DMS114 treated with DMSO at 0.1 percent for 48 hours (cell line): ENCODE results near the gene RCAN1.
A peak's percentile ranks its signal among the peaks of the same experiment; 100 is the strongest.

Experiments used
- DNase-seq: peaks from one replicate; lab custom pipeline; 2025; ENCODE audit not compliant: unreplicated experiment; lab: John Stamatoyannopoulos, UW

RCAN1 gene

DNA sequence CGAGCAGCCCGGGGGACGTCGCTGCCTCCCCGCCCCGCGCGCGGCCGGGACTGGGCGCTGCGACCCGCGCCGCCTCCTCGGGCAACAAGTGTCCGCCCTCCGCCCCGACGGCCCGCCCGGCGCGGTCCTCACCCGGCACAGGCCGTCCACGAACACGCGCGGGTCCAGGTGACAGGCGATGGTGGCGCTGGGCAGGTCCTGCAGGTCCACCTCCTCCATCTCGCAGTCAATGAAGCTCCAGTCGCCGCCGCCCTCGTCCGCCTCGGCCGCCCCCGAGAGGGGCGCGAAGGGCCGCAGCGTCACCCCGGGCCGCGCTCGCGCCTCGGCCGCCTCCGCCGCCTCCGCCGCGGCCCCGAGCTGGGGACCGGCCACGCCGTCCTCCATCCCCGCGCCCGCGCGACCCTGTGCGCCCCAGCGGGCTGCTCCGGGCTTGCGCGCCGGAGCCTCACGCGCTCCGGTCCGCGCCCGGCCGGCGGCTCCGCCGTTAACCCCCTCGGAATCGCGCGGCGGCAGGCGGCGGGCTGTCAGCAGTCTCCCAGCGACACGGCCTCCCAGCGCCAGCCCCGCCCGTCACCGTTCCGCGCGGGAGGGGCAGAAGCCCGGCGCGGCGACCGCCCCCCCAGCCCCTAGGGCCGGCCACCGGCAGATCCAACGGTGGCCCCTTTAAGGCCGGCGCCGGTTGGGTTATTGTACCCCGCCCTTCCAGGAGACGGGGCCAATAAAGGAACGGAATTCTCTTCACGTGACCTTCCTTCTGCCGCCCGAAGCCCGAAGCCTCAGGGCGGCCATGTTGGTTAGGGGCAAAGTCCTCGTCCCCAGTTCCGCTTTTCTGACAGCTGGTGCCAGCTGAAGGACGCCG, at the start of gene RCAN1:
RCAN1 (minus strand) TSS at position 486 of the 859 bp plus-strand sequence; CDS start at position 384, 102 bp downstream.
- DNase-seq: peak; percentile 82

DNA sequence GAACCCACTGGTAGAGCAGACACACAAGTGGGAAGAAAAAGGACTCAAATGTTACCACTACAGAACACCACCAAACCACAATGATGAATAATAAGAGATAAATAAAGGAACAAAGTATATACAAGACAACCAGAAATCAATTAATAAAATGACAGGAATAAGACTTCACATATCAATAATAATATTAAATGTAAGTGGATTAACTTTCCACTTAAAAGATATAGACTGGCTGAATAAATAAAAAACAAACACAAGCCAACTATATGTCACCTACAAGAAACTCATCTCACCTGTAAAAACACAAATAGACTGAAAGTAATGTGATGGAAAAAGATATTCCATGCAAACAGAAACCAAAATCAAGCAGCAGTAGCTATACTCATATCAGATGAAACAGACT, 46.9 kb upstream of the RCAN1 start:
- no peak for DNase-seq

DNA sequence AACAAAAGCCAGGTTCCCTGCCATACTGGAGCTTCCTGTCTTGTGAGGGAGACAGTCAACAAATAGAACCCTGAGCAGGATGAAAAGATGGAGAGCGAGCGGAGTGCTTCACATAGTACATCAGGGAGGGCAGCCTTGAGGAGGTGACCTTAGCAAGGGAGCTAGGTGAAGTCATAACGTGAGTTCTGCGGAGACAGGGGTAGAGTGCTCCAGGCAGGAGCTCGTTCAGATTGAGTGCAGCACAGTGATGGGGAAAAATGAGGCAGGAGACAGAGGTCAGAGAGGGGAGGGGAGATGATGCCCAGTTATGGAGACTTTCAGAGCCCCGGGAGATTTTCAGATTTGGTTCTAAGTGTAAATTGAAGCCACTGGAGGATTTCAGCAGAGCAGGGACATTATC, 38.6 kb upstream of the RCAN1 start:
- no peak for DNase-seq

DNA sequence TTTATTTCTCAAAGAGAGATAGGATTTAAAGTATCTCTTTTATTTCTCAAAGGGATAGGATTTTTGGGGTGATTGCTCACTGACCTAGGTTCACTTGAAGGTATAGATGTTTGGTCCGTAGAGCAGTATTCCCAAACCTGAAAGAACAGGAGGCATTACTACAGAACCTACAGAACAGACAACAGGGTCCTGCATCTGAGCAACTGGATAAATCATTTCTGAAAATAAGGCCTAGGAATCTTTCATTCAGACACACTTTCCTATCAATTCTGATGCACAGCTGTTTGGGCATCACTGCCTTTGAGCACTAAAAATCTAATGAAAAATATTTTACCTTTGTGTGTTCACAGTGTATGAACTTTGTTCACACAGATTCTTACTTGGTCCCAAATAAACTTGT, 36.7 kb upstream of the RCAN1 start:
- DNase-seq: no peak

DNA sequence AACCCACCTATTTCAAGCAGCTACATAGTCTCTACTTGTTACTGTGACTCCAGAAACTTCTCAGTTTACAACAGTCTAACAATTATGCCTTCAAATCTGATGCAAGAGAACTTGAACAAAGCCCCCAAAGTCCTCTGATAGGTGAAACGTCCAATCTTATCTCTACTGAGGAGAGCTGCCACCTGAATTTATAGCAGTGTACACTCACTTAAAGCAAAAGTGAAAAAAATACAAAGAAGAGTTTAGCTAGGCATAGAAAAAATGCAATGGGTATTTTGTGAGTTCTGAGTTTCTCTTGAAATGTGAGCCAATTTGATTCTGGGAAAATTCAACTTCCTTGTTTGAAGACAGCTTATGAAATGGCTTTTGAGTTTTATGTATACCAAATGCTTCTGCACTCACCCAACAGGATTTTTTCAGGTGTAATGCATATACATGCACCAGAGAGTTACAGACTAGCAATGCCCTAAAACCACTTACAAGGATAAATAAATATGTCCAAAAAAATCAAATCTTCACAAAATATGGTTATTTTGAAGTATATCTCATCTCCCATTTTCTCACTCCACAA, 36.0 kb upstream of the RCAN1 start:
- no peak for DNase-seq

DNA sequence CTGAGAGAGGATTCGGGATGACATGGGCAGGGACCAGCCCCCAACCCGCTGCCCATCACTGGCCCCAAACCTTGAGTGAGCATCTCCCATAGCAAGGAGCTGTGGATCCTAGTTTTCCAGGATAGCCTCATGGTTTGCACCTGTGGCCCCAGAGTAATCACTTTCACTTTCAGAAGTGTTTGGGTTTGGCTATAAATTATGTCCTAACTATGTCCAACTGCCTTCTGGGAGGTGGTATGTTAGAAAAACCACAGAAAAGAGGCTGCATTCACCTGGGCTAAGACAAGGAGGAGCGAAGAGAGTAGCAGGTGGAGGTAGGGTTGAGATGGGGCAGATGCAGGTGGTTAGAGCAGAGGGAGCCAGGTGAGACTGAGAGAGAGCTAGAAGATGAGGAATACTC, 34.5 kb upstream of the RCAN1 start:
- no peak for DNase-seq

DNA sequence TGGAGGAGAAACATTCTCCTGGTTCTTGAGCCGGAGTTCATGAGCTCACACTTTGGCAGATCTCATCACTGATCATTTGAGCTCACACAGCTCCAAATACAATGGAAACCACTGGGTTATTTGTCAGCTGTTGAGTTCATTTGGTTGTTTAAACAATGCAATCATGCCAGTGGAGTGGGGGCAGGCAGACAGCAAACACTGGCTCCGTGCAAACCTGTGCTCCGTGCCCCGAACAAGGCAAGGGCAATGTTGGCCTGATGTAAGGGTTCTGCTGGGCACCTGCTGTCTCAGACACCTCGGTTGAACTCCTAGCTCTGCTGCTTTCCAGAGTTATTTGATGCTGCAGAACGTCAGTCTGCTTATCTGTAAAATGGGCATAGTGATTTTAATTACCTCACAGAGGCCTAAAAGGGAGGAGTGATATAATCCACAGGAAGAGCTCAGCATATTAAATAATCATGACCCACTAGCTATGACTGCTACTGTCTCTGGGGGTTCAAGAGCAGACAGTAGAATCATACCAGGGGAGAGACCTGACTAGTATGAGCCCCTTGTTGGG, 33.9 kb upstream of the RCAN1 start:
- no peak for DNase-seq

DNA sequence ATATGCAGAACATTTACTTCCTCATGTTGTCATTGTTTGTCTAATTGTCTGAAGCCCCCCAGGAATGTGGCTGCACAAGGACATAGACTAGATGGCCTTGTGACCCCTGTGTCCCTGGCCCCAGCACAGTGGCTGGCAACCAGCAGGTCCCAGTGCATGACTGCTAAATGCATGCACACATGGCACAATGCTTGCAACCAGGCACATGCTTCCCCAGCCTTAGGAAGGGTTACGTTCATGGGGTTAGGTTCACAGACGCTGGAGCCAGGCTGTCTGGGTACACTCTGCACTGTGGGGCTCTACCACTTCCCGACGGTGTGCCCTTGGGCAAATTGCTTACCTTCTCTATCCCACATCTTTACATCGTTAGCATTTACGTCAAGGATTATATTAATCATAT, 32.6 kb upstream of the RCAN1 start:
- no peak for DNase-seq

DNA sequence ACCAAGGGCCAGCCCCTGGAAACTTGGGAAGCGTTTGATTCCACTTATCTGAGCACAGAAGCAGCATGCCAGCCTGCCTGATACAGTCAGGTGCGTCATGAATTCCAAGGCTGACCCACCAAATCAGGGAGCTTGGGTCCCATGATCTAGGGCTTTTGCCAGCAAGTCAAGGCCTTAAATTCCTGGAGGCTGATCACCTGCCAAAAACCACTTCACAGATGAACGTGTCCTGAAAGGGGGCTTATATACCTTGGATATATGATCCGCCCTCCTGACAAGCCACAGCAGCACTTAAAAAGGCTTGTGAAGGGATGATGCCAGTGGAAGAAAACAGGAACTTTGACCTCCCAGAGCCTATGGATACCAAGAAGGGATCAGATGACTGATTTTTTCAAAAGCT, 29.9 kb upstream of the RCAN1 start:
- no peak for DNase-seq

DNA sequence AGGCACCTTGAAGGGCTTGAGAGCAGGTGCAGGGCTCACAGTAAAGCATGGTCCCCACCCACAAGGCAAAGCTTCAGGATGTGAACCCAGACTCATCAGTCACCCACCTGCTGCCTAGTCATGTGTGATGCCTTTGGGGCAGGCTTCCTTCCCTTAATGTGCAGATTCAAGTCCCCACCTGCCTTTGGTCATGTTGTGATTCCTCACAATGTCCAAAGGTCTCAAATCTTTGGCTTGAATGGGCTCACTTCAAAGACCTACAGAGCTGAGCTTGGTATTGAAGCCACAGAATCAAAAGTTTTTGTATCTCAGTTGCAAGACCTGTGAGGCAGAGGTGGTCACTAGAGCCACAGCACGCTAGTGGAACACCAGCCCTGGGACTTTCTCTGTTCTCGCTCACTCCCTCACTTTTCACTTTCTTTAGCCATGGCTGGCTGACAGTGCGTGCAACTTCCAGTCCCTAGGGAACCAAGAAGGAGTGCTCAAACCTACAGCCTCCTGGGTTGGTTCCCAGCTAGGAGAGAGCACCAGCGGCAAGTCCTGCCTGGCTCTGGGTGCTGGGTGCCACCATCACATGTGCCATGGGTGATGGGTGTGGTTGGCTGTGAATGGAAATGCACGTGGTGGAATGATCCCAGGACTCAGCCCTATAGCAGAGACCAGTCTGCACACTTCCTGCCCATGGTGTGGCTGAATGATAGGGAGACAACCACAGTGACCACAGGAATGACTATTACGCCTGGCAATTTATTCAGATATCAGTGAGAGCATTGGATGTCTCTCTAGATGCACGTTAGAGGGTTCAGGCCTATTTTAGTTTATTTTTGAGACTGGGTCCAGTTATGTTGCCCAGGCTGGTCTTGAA, 27.5 kb upstream of the RCAN1 start:
- DNase-seq: no peak

DNA sequence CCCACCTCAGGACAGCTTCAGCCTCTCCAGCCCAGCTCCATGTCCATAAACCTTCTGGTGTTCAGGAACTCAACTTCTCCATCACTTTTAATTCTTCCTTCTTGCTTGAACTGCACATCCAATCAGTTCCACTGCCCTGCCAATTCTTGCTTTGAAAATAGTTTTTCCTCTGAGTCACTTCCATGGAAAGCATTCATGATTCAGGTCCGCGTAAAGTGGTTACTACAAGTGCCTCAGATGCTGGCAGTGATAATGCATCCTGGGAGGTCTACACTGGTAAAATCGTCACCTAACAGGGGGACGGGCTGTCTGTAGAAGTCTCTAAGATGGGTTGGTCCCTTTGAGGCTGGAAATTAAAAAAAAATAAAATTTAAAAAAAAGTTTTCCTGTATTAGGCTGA, 25.9 kb upstream of the RCAN1 start:
- no peak for DNase-seq

DNA sequence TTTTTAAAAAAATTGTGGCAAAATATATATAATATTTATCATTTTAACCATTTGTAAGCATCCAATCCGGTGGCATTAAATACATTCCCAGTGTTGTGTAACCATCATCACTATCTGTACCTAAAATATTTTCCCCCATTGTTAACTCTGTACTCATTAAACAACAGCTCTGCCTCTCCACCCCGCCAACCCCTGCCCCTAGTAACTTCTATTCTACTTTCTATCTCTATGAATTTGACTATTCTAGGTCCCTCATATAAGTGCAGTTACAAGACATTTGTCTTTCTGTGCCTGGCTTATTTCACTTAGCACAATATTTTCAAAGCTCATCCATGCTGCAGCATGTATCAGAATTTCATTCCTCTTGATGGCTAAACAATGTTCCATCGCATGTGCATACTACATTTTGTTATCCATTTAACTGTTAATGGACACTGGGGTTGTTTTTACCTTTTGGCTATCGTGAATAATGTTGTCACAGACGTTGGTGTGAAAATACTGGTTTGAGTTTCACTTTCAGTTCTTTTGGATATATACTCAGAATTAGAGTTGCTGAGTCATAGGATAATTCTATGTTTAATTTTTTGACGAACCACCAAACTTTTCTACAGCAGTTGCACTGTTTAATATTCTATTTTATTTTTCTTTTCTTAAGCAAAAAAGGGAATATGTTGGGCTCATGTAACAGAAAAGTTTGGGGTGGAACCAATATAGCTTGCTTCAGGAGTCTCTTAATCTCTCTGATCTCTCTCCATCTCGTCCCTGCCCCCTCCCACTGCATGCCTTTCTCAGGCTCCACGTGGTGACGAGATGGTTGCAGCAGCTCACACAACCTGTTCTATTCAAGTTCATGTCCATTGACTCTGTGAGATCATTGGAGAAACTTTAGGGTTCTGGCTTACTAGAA, 25.2 kb upstream of the RCAN1 start:
- no peak for DNase-seq

DNA sequence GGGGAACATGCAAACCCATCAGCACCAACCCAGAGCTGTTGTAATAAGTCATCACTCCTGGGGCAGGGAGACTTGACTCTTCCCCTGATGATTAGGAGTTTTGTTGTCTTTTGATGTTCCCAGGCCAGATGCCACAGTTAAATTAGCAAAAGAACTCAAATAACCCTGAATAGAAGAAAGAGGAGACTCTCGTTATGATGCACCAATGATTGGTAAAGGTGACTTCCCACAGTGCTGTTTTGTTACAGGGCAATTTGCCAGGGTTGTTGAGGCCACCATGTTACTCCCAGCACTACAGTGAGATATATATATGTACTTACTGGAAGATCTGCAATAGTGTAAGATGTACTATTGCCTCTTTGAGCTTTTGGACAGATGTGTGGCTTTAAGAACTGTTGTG, 24.3 kb upstream of the RCAN1 start:
- DNase-seq: no peak

DNA sequence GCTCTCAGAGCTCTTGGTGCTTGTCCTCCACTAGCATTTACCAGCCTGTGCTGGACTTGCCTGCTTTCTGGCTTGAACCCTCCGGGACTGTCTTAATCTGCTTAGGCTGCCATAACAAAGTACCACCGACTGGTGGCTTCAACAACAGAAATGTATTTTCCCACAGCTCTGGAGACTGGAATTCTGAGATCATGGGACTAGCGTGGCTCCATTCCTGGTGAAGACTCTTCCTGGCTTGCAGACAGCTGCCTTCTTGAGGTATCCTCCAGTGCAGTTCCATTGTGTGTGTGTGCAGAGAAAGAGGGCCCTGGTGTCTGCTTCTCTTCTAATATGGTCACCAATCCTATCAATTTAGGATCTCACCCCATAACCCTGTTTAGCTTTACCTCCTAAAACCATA, 22.0 kb upstream of the RCAN1 start:
- DNase-seq: no peak

DNA sequence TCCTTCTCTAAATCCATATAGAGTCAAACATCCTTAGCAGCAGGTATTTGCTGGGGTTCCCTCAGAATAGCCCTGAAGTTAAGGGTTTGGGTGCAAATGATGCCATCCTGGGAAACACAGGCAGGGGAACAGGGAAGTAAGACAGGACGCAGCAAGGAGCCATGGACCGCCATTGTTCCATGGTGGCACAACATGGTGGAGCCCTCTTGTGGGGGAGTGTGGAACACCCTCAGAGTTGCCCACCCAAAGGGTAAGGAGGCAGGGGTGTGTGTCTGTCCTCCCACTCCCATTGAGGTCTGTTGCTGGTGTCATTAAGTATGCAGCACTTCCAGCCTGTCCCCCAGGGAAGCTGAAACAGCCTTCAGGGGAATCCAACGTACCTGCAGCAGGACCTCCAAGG, 20.4 kb upstream of the RCAN1 start:
- no peak for DNase-seq

DNA sequence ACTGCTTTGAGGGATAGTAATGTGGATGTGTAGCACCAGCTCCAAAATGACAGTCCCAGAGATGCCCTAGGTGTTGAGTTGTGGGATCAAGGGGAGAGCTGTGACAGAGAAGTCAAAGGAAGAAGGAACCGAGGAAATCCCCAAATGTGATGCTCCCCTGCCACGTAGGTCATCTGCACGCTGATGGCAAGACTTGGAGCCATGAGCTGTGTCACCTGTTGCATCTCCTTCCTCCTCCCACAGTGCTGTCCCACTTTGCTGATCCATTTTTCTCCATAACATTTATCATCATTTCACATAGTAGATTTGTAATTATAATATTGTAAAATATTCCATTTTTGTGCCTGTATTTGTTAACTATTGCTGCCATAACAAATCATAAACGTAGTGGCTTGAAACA, 17.6 kb upstream of the RCAN1 start:
- no peak for DNase-seq

DNA sequence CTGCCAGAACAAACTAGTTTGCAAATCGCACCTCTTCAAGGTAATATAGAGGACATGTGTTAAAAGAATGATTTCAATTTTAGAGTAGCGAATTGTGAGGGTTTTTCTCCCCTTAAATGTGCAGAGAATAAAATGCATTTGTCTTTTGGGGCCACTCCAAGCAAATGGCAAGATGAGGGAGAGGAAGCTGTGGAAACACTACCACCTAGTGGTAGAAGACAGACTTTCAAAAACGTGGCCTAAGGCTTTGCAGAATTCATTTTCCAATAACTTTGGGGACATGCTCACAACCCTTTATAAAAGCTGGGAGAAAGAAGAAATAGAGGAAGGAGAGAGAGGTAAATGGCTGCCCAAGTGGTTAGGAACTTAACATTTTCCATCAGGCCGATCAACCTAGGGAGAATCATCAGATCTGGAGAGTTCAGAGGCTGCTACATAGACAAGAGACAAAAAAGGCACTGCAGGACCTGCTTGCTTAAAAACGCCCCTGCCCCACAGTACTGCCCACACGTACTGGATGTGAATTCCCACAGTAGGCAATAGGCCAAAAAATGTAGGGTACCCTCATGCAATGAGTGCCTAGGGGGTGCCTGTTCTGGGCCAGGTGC, 15.7 kb upstream of the RCAN1 start:
- peak; percentile 34 for DNase-seq

DNA sequence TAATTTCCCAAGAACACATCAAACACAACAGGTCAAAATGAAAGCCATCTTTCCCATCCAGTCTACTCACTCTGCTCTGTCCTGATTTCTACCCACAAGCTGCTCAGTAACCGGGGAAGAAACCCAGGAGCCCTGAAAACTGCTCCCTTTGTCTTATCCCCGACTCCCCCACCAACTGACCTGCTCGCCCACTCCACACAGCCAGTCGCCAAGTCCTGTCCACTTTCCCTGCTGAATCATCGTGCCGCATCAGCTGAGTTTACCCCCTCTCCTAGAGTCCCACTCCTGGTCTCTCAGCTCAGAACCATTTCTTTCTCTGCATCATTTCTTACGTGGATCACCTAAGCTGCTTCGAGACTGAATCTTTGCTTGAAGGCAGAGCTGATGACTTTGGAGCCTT, 11.2 kb upstream of the RCAN1 start:
- no peak for DNase-seq

DNA sequence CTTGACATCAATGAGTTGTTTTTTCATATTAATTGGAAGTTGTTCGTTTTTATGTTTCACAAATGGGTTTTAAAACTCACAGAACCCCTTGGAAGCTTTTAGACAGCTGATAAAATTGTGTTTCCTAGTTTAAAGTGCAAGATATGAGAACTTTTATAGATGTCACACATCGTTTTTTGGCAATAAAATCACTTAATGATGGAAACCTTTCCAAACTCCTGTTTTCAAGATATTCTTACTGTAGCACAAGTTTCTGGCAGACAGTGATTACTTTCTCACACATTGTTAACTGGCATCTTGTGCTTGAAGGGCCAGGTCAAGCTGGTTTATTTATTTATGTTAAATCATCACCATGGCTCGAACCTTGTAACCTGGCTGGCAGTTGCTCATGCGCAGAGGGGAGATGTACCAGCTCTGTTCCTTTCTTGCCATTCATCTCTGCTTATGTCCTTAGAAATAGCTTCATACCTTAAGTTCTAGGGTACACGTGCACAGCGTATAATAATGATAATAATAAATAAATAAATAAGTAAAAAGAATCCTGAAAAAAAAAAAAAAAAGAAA, 10.2 kb upstream of the RCAN1 start:
- DNase-seq: no peak

DNA sequence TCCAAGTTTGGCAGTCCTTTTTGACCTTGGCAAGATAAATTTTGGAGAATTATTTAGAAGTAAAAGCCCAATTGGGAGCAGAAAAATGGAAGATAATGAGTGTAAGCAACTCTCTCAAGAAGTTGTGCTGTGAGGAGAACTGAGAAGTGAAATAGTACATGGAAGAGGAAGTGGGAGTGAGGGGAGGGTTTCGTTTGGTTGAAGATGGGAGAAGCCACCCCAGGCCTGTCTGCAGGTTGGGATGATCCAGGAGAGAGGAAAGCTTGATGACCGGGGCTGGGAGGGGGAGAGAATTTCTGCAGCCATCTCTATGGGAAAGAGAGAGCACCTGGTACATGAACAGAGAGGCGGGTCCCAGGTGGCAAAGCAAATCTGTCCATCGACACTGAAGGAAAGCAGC, 8.6 kb upstream of the RCAN1 start:
- no peak for DNase-seq
